NCI-H748 (cell line): ENCODE results near the gene RHOJ.
A peak's percentile ranks its signal among the peaks of the same experiment; 100 is the strongest.
"Not testable (repeated sequence)": the region's sequence is repeated elsewhere in the genome, so short reads cannot be mapped to it uniquely, and the experiment has no call there.

Experiments
- DNase-seq: peaks from one replicate; lab custom pipeline; 2025; ENCODE audit not compliant: unreplicated experiment; lab: John Stamatoyannopoulos, UW

The RHOJ gene

GRCh38 chr14:63204407-63205043 lies at the start of gene RHOJ:
RHOJ (plus strand) TSS chr14:63204443; CDS start chr14:63204870, 427 bp downstream.
- peak; percentile 89 for DNase-seq

DNA sequence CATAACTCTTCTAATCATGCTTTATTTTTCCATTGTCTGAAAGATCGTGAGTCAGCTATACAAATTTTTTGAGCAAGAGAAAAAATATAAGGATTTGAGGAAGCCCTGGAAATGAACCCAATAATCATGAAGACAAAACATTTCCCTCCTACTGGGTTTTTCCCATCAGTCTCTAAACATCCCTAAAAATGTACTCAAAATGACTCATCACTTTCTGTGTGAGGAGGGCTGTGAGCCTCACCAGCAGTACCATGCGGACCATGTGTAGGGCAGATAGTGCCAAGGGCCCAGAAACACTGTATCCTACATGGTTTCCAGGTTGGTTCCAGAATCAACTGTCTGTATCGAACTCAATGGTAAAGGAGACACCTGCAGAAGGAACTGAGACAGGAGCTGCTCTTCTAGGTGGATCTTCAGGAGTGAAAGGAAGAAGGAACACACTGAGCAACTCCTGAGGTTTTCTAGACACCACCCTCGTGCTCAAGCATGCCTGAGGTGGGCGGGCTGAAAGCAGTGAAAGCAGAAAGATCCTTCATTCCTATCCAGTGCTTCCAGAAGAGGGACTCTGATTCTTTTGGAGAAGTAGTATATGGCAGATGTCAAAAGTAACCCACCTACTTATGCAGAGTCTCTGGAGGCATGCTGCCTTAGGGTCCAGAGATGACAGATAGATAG lies 48.6 kb upstream of the RHOJ start:
- no peak for DNase-seq

- DNase-seq = no peak
Measured at GRCh38 chr14:63157195-63157594, 47.0 kb upstream of the RHOJ start.

DNA sequence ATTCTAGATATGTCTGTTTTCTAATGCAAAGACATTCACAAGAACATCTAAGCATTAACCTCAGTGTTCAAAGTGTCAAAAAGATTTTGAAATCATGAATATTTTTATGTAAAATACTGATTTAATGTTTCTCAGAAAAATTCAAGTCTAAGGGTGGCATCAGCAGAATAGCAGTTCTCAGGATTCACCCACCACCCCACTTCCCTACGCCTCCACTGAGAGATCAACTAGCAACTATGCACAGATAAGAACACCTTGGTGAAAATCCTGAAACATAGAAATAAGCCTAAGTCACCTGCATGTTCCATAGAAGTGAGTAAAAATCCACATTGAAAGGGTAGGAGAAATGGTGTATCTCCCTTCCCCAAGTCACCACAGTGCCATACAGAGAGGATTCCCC lies 40.9 kb upstream of the RHOJ start:
- DNase-seq = no peak

DNA sequence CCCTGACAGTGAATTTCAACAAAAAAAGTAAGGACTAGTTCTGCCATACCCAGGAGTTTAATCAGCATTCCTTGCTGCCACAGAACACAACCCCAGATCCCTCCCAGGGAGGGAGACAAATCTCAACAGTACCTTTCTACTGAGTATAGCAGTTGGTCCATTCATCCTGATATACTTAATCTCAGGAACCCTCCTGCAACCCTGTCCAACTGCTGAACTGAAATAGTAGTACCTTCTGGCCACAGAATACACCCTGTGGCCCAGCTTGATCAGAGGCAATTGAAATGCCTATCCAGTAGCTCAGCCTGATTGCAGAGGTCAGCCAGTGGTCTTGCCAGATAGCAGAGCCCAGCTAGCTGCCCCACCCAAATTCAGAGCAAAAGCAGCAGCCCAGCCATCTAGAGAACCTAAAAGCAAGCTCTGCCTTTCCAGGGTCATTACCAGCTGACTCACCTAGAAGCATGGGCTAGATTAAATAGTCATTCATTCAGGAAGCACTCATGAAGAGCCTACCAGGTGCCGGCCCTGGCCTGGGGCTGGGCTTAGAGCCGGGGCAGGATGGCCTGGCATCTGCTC lies 40.0 kb upstream of the RHOJ start:
- no peak for DNase-seq

DNA sequence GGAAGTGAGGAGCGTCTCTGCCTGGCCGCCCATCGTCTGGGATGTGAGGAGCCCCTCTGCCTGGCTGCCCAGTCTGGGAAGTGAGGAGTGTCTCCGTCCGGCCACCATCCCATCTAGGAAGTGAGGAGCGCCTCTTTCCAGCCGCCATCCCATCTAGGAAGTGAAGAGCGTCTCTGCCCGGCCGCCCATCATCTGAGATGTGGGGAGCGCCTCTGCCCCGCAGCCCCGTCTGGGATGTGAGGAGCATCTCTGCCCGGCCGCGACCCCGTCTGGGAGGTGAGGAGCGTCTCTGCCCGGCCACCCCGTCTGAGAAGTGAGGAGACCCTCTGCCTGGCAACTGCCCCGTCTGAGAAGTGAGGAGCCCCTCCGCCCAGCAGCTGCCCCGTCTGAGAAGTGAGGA lies 39.0 kb upstream of the RHOJ start:
- DNase-seq = not testable (repeated sequence)

DNA sequence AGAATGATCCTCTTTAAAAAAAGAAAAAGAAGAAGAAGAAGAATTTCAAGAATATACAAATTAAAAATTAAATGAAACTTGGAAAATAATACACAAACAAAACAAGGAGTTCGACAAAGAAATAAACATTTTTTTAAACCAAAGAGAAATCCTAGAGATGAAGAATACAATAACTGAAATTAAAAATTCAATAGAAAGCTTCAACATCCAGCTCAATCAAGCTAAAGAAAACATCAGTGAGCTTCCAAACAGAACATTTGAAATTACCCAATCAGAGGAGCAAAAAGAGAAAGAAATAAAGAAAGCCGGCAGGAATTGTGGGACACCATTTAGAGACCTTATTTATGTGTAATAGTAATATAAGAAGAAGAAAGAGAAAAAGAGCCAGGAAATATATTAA lies 37.2 kb upstream of the RHOJ start:
- no peak for DNase-seq

- peak; percentile 87 for DNase-seq
Measured at GRCh38 chr14:63174760-63175191, 29.5 kb upstream of the RHOJ start.

DNA sequence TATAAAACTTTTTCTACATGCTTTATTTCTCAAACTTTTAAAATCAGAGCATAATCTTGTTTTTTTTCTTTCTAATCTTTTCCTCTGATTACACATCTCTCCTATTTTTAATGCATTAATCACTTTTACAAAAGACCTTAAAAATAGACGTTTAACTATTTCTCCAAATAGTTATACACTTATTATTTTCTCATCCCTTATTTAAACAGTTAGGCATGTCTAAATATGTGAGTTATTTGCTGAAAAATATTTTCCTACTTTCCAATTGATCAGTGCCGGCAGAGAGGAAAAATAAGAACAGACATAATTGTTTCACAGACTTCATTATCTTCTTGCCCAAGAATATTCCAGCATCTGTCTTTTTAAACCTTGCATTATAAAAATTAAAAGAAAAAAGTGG lies 28.7 kb upstream of the RHOJ start:
- no peak for DNase-seq

- no peak for DNase-seq
Measured at GRCh38 chr14:63178912-63179311, 25.3 kb upstream of the RHOJ start.

DNA sequence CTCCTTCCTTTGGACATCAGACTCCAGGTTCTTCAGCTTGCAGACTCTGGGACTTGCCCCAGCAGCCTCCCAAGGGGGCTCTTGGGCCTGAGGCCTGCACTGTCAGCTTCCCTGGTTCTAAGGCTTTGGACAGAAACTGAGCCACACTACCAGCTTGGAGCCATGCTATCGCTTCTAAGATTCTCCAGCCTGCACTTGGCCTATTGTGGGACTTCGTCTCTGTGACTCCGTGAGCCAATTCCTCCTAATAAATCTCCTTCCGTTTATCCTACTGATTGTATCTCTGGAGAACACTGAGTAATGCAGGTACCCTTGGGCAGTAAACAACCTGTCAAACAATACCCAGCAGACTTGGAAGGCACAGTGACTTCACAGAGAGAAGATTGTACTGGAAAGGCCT lies 24.9 kb upstream of the RHOJ start:
- no peak for DNase-seq

DNA sequence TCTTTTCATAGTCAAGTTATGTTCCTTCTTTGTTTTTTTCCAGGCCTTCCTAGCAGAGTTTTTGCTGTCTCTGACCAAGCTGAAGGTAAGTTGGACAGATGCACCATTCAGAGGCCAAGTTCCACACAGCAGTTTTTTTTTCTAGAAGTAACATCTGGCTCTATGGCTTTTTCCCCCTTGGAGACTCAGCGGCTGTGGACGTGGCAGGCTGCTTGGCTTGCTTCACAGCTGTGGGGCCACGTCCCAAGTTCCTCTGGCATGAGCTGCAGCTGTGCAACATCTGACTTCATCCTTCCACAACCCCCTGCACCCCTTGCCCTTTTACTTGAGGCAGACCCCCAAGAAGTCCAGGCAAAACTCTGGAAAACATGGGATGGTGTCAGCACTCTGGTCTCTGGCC lies 24.2 kb upstream of the RHOJ start:
- DNase-seq = no peak

- peak; percentile 18 for DNase-seq
Measured at GRCh38 chr14:63182968-63183367, 21.3 kb upstream of the RHOJ start.

DNA sequence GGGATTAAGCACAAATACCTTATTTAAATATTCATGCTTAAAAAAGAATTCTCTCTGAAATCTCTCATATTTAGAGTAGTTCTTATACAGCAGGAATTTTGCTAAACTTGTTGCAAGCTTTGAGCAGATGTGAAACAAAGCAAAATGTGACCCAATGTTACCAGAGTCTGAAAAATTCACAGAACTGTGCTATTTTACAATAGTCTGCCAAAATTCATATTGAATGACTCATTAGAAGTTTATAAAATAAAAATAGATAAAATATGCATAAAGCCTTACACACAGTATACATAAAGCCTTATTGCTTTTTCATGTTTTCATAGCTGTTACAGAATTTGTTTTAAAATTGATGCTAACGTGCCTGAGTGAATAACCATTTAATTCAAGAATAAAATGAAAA lies 17.8 kb upstream of the RHOJ start:
- DNase-seq = no peak

DNA sequence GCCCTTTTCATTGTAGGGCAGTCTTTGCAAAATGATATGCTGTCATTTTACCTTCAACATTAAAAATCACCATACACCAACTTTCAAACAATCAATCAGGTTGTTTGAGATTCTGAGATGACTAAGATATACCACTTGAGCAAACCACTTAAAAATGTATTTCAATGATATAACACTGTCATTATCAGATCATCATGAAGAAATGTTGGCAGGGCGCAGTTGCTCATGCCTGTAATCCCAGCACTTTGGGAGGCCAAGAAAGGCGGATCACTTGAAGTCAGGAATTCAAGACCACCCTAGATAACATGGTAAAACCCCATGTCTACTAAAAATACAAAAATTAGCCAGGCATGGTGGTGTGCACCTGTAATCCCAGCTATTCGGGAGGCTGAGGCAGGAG lies 13.0 kb upstream of the RHOJ start:
- no peak for DNase-seq

DNA sequence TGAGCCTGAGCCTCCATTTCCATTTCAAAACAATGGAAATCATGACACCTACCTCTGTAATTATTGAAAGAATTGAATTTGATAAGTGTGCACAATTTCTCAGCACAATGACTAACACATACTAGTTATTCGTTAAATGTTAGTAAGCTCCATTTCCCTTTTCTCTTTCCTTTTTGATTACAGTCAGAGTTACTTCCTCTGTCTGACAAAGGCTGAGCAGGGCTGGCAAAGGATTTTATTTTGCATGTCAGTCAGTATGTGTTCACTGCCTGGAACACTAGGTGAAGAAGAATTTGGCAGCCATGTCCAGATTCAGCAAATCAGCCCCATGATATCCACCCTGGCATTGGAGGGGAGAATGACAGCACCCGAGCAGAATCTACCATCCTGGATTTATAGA lies 12.2 kb upstream of the RHOJ start:
- DNase-seq = no peak

- DNase-seq = no peak
Measured at GRCh38 chr14:63193236-63193635, 11.0 kb upstream of the RHOJ start.

DNA sequence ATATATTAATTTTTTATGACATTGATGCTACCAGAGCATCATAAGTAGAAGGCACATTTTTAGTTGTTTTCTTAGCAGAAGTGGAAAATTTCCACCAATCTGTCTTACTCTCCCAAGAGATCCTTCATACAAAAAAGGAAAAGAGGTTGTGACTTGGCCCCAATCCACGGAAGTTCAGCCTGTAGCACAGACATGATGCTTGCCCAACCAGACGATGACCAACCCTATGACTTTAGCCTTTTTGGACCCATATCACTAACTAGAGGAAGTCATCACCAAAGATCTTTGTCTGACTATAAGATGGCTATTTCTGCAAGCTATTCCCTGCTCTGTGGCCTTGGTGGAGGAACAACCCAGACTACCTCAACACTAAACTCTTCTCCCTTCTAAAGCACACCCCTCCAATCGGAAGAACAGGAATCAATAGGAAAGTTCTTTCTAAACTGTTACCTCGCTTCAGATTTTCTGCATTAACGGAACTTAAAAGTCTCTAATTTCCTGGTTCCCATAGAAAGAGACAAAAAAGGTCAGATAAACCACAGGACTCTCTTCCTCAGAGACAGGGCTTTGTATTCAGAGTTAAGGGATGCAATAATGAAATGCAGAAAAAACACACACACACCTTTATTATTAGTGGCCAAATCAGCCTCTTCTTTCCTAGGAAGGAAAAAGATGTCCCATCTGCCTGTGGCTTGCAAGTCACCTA lies 4.1 kb upstream of the RHOJ start:
- DNase-seq = no peak

- DNase-seq = no peak
Measured at GRCh38 chr14:63200767-63201166, 3.5 kb upstream of the RHOJ start.

DNA sequence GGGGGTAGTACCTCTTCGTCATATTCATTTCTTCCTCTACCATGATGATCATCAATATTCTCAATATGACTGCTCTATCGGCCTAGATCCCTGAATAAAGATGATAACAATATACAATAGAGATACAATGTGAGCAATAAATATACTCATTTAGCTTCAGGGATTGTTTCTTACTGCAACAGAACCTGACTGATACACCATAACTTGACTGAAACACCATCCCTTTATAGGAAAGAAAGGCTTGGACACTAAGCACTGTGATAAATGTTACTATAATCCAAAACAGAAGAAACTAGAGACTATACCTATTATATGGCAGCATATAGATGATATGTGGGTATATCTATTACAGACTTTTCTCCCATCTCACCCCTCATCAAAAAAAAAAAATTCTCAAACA lies 1.2 kb upstream of the RHOJ start:
- DNase-seq = no peak

DNA sequence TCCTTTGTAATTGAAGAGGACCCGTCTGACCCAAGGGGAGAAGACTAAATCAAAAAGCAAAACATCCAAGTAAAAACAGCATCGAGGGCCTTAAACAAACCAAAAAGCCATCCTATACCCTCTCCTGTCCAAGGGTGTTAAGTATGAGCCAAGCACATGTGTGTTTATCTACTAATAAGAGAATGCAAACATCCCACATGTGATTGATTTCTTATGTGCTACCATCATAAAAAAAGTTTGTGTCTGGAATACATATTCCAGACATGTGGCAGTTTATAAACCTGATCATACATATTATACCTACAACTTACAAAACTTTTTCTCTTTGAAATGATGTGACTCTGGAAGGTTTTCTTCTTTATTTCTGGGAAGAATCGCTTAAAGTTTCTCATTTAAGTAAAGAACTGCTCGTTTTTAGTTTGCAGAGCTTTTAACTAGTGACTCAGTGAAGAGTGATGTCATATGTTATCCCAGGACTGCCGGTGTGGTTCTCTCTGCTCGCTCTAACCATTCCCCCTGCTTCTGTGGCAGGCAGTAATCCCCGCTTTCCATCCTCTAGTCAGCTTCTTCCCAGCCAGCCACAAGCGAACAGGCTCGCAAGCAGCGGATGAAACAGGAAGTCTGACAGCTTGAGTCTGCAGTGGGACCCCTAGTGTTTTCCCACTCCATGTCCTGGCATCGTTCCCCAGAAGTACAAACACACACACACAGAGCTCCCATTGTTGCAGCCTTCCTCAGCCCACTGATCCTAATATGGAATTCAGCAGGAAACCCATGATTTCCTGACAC lies 431 bp upstream of the RHOJ start:
- DNase-seq = peak; percentile 96
